GM19025 (cell line): ENCODE measurements around the gene HYAL2.
"Not testable (repeated sequence)": the region's sequence is repeated elsewhere in the genome, so short reads cannot be mapped to it uniquely, and the experiment has no call there.

ENCODE experiments used
- ATAC-seq: cut with Tn5 transposase; IDR thresholded peaks from one replicate; pipeline ENCODE4 v1.9.1; 2021; ENCODE audit warnings: mild to moderate bottlenecking, low read depth, moderate library complexity; ENCODE audit not compliant: unreplicated experiment

The HYAL2 gene

GRCh38 chr3:50316657-50317242 is 5.8 kb downstream of the HYAL2 start:
- ATAC-seq: no peak

DNA sequence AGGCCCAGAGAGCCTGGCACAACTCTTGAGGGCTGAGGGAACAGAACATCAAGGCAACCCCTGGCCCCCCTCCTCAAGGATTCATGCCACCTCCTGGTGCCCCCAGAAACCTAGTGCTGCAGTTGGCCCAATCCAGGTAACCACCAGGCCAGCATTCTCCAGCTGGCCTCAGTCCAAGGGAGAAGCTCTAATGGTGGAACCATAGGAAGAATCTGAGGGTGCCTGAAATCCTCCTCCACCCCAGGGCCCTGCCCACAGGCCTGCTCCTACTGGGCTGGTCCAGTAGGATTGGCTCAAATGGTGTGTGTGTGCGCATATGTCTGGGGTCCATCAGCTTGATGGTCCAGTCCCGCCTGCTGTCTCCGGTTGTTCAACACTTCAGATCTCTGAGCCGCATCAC is 7.7 kb downstream of the HYAL2 start:
- ATAC-seq: no peak

DNA sequence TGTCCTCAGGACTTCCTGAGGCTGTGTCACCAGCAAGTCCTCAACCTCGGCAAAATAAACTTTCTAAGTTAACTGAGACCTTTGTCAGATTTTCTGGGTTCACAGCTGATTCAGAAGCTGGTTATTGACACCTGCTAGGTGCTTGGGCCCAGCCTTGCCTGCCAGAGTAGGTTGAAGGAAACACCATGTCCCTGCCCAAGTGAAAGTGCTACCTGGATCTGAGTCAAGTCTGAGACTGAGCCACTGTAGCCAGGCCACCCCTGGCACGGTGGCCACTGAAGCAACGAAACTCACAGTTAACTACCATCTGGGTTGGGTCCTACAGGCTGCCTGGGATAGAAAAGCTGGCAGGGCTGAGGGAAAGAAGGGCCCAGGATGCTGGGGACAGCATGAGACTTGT is 8.2 kb downstream of the HYAL2 start:
- ATAC-seq: no peak

DNA sequence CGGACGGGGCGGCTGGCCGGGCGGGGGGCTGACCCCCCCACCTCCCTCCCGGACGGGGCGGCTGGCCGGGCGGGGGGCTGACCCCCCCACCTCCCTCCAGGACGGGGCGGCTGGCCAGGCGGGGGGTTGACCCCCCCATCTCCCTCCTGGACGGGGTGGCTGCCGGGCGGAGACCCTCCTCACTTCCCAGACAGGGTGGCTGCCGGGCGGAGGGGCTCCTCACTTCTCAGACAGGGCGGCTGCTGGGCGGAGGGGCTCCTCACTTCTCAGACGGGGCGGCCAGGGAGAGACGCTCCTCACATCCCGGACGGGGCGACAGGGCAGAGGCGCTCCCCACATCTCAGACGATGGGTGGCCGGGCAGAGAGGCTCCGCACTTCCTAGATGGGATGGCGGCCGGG is 10.5 kb downstream of the HYAL2 start:
- ATAC-seq: not testable (repeated sequence)

DNA sequence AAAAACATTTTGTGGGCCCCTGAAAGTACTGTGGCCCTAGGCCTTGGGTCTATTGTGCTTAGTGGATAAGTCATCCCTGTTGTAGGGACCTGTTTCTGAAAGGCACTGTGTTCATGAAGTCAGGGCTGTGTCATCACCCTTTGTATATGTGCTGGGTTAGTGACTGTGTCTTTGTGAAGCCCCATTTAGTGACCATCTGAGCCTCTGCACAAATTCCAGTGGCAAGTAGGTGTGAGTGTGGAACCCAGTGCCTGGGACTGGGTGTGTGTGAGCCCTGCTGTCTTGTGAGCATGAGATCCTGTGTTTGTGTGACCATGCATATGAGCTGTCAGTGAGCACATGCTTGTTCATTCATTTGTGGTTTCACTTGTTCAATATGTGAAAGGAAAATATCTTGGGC is 17.9 kb downstream of the HYAL2 start:
- ATAC-seq: no peak

GRCh38 chr3:50303013-50303815 is 19.3 kb downstream of the HYAL2 start, which contains the start of gene HYAL1:
Gene HYAL1 (minus strand): TSS chr3:50303574. CDS start chr3:50302956, 618 bp downstream.
- no peak for ATAC-seq

DNA sequence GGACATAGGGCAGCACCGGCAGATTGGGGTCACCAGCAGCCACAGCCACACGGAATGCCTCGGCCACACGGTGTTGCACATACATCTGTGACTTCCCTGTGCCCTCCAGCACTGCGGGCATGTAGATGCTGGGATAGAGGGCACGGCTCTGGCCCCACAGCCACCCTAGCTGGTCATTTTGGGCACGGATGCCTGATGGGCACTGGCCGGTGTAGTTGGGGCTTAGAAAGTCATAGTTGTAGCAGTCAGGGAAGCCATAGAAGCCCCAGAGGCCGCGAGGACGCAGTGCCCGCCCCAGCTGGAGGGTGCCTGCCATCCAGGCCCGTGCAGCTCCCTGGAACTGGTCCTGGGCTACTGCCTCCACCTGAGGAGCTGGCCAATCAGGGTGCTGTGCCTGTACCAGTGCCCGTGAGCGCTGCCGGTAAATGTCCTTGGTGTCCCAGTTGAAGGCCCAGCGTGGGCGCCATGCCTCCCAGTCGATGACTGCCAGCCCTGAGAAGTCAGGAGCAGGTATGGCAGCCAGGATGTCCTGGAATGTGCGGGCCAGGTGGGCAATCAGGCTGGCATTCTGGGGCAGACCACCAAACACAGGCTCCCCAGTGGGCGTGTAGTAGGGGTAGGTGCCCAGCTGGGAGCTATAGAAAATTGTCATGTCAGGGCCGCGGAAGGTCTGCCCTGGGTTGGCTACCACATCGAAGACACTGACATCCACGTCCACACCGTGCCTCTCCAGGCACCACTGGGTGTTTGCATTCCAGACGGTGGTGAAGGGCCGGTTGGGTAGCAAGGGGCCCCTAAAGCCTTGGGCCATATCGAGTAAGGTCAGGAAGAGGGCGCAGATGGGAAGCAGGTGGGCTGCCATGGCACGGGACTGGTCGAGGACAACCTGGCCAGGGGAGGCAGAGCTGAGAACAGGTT is 20.2 kb downstream of the HYAL2 start:
- no peak for ATAC-seq

DNA sequence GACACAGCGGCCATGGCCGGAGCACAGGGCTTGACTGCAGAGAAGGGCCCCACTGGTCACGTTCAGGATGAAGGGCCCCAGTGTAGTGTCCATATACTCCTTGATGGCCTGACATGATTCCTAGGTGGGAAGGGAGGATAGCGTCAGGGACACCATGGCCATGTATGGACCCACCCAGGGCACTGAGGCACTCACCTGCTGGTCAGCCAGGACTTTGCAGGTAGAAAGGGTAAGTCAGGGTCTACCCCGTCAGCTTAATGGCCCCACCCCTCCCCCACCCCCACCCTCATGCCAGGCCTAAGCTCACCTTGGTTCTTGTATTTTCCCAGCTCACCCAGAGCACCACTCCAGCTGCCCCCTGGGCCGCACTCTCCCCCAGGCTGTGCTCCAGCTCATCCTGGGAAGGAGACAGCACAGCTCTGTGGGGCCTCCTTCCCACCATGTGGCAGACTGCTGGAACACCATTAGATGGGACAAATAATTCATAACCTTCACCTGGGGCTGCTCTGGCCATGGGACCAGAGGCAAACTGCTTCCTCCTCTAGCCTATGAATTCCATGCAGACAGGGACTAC is 21.8 kb downstream of the HYAL2 start:
- no peak for ATAC-seq

DNA sequence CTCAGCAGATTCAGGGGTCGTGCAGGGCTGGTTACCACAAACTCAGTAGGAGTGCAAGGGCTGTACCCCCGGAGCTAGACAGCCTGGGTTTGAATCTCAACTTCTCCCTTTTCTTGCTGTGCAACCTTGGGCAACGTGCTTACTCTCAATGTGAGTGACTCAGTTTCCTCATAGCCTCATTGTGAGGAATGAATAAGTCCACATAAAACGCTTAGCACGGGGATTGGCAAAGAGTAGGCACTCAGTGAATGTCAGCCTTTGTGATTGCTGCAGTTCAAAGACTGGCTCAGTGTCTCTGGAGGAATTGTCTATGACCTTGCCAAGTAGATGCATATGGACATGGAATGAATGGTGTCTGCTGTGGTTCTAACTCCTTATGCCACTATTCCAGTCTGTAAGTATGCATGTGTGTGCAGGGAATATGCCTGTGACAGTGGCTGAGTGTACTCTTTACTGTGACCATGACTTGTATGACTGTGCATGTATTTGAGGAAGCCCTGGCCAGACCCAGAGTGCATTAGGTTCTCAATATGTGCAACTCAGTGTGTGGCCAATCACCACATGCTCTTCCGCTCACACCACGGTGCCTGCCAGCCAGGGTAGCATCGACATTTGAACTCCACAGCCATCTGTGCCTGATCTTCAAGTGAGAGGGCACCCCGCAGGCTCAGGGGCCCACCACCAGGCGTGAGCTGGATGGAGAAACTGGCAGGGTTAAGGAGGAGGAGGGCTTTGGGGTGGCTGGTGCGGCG is 22.4 kb downstream of the HYAL2 start:
- ATAC-seq: no peak

DNA sequence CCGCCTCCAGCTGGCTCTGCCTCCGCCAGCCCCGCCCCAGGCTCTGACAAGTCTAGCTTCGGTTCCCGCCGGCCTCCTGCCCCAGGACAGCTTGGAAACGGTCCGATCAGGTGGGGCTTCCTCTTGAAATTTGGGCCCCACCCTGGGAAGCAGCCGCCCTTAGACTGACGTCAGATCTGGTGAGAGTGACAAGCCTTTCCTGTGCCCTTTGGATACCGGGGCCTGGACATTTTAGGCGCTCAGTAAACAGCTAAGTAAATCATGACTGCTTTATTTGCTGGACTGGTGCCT is 23.0 kb downstream of the HYAL2 start:
- ATAC-seq: no peak

GRCh38 chr3:50298836-50299637 is 23.5 kb downstream of the HYAL2 start, which contains the start of the genes HYAL3 and NAA80:
Gene HYAL3 (minus strand): TSS chr3:50299405. CDS start chr3:50295602, 3,803 bp downstream.
Gene NAA80 (minus strand): TSS chr3:50299405. CDS start chr3:50297463, 1,942 bp downstream.
- peak; percentile 89 for ATAC-seq

DNA sequence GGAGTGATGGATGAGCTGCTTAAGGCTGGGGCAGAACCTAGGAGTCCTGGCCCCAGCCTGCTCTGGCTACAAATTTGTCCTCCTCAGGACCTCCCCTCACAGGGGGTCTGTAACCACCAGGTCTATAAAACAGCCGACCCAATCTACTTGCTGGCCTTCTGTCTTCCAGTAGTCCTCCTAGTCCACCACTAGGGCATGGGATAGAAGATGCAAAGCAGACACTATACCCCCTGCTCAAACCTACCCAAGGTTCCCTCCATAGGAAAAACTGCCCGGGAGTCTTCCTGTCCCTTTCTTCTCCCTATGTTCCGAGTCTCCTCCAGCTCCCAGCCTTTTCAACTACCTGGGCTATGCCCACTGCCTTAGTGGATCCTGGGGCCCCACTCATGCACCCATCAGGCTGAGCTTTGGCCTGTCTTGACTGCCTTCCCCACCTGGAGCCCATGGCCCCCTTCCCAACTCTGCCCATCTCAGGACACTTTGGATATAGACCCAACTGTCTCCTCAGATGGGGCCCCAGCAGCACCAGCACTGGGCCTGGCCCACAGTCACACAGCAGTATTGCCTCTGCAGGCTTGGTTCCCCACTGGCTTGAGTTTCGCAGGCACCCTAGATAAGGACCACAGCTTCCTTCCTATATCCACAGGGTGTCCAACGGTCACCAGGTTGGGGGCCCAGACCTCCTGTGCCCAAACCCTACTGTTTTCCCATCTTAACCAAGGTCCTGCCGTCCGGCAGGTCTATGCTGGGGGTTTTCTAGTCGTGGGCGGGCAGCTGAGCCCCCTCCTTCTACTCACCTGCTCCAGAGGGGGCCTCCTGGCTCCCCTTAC is 24.4 kb downstream of the HYAL2 start:
- ATAC-seq: no peak

DNA sequence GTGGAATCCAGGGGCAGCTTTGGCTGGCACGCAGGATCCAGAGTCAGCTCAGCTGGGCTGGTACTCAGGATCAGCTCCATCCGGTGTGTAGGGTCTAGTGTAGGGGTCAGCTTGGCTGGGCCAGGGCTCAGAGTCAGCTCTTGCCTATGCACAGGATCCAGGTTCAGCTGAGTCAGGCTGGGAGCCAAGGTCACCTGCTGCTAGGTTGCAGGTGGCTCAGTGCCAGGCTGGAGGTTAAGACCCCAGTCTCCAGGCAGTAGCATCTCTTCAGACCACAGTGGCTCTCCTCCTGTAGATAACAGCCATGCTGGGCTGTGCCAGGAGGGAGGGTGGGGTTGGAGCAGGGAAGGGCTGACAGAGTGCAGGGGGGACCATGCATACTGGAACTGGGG is 25.2 kb downstream of the HYAL2 start:
- no peak for ATAC-seq

- no peak for ATAC-seq
Measured at GRCh38 chr3:50296721-50297383, 25.7 kb downstream of the HYAL2 start.

- ATAC-seq: no peak
Measured at GRCh38 chr3:50295553-50296431, 26.8 kb downstream of the HYAL2 start.

DNA sequence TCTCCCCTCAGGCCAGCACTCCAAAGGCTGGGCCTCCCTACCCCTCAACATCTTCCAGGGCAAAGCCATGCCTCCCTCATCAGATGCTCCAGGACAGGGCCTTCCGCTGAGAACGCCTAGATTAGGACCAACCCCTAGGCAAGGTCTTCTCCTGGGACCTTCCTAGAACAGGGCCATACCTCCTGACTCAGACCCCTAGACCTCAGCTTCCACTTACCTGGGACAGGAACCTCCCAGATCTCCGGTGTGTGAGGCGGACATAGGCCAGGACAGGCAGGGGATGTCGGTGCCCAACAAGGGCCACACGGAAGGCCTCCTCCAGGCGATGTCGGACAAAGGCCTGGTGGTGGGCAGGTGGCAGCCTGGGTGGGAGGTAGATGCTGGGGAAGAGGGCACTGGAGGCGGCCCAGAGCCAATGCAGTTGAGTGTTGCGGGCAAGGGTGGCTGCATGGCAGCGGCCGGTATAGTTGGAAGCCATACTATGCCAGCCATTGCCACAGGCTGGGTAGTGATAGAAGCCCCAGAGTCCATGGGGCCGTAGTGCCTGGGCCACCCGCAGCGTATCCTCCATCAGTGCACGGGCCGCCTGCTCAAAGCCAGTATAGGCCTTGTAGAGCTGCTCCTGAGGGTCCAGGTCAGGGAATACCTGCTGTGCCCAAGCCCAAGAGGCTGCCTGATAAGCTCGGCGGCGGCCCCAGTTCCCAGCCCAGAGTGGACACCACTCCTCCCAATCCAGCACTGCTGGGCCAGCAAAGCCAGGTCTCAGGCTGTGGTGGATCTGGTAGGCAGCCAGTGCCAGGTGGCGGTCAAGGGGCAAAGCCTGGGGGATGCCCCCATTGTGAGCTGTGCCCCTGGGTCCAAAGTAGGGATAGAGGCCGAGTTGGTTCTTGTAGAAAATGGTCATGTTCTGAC is 27.8 kb downstream of the HYAL2 start:
- ATAC-seq: no peak
